ENCODE results near the gene MATN1.

Gene MATN1

DNA sequence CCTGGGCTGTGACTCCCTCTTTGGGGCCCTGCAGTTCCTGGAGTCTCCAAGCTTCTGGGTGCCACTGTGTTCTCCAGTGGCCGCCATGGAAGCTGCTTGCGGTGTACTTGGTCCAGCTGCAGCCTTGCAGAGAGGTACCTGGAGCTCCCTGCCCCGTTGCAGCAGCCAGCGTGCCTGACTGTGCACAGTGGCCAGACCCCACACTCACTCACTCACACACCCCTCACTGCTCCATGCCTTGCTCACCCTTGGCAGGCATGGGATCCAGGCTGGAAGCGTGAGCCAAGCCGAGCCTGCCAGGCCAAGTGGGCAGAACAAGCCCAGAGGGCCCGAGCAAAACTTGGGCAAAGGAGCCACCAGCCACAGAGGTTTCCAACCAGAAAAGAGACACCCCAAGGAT lies 43.0 kb downstream of the MATN1 start:
- no peaks in the 10 kb centered on the region for H3K9me2 ChIP-seq (ENCODE audit: low read depth, low read length)
- no peaks in the 10 kb centered on the region for H3K36me3 ChIP-seq (ENCODE audit: insufficient read depth, low read length)
- no peaks in the 10 kb centered on the region for H3K79me2 ChIP-seq (ENCODE audit: insufficient read depth, low read length)
- no peaks in the 10 kb centered on the region for H3K4me1 ChIP-seq (ENCODE audit: insufficient read depth, low read length, severe bottlenecking)
- no peak overlapping the region for H3K27ac ChIP-seq (ENCODE audit: low read depth, low read length, poor library complexity, severe bottlenecking)
- TF ChIP-seq, protein P1, sequence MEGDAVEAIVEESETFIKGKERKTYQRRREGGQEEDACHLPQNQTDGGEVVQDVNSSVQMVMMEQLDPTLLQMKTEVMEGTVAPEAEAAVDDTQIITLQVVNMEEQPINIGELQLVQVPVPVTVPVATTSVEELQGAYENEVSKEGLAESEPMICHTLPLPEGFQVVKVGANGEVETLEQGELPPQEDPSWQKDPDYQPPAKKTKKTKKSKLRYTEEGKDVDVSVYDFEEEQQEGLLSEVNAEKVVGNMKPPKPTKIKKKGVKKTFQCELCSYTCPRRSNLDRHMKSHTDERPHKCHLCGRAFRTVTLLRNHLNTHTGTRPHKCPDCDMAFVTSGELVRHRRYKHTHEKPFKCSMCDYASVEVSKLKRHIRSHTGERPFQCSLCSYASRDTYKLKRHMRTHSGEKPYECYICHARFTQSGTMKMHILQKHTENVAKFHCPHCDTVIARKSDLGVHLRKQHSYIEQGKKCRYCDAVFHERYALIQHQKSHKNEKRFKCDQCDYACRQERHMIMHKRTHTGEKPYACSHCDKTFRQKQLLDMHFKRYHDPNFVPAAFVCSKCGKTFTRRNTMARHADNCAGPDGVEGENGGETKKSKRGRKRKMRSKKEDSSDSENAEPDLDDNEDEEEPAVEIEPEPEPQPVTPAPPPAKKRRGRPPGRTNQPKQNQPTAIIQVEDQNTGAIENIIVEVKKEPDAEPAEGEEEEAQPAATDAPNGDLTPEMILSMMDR (IDR thresholded peaks at IDR 0.05; ENCODE audit: low read length): no peak
- TF ChIP-seq EZH2 (IDR thresholded peaks at IDR 0.05; ENCODE audit: borderline replicate concordance, low read length): no peak
- peaks cover 5% of the 10 kb centered on the region; the same call in 1 of the 2 replicates for H3K27me3 ChIP-seq (ENCODE audit: insufficient read depth, low read length)
- no peaks in the 10 kb centered on the region for H3F3A ChIP-seq (ENCODE audit: insufficient read depth, low read length)
- H3K4me3 ChIP-seq (ENCODE audit: low read depth, low read length, poor library complexity, severe bottlenecking): no peak overlapping the region
- H3K9me3 ChIP-seq (ENCODE audit: low read length): no peaks in the 10 kb centered on the region
- no peak overlapping the region for H3K9ac ChIP-seq (ENCODE audit: low read length)
- no peak overlapping the region for H3K4me2 ChIP-seq (ENCODE audit: low read length)
- no peak overlapping the region for H2AFZ ChIP-seq (ENCODE audit: low read length)
- H4K20me1 ChIP-seq (ENCODE audit: insufficient read depth, low read length): no peaks in the 10 kb centered on the region

DNA sequence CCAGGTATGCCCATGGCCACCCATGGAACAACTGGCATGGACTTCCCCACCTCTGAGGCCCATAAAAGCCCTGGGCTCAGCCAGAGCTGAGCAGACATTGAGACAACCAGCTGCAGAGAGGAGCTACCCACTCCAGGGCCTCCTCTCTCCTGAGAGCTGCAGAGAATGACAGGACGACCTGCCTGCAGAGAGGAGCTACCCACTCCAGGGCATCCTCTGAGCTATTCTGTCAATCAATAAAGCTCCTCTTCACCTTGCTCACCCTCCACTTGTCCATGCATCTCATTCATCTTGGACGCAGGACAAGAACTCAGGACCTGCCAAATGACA lies 43.4 kb downstream of the MATN1 start:
- Histone ChIP-seq H3F3A (ENCODE audit: insufficient read depth, low read length) (no peaks in the 10 kb centered on the region), H2AFZ (ENCODE audit: low read length) (no peak overlapping the region), H4K20me1 (ENCODE audit: insufficient read depth, low read length) (no peaks in the 10 kb centered on the region), H3K4me1 (ENCODE audit: insufficient read depth, low read length, severe bottlenecking) (no peaks in the 10 kb centered on the region), H3K27ac (ENCODE audit: low read depth, low read length, poor library complexity, severe bottlenecking) (no peak overlapping the region), H3K4me3 (ENCODE audit: low read depth, low read length, poor library complexity, severe bottlenecking) (no peak overlapping the region), H3K9me3 (ENCODE audit: low read length) (no peaks in the 10 kb centered on the region), H3K27me3 (ENCODE audit: insufficient read depth, low read length) (peaks cover 5% of the 10 kb centered on the region; the same call in 1 of the 2 replicates), H3K36me3 (ENCODE audit: insufficient read depth, low read length) (no peaks in the 10 kb centered on the region), H3K79me2 (ENCODE audit: insufficient read depth, low read length) (no peaks in the 10 kb centered on the region), H3K9ac (ENCODE audit: low read length) (no peak overlapping the region), H3K4me2 (ENCODE audit: low read length) (no peak overlapping the region), H3K9me2 (ENCODE audit: low read depth, low read length) (no peaks in the 10 kb centered on the region)
- TF ChIP-seq, protein P1 (IDR thresholded peaks at IDR 0.05; ENCODE audit: low read length): no peak
- TF ChIP-seq EZH2 (IDR thresholded peaks at IDR 0.05; ENCODE audit: borderline replicate concordance, low read length): no peak

DNA sequence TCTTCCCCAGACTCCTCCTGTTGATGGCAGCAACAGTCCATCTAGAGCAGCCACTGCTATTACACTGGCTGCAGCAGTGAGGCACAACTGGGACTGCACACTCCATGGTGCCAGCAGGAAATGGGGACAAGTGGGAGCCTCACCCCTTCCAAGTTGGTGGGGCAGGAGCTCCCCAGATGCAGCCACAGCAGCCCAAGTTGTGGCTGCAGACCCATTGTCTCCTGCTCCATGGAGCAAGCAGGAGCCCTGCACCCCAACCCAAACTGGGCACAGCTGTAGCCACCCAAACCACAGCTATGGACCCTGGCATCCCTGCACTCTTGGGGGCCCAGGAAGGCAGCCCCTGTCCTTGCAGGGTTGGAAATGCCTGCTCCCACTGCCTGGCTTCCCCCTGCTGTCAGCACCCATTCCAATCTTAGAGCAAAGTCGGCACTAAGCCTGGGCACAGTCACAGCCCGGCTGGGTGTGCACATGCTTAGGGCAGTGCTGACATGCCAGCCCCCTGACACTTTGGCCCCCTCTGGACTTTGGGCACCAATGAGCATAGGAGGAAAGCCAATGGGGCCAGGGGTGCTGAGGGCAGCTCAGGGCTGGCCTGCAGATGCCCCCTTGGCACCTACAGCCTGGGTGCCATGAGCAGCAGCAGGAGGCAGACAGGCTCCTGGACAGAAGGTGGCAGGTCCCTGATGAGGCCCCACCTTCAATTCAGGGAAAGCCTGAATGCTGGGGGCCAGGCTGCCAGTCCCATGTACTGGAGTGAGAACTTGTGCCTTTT lies 44.0 kb downstream of the MATN1 start:
- Histone ChIP-seq H3K79me2 (ENCODE audit: insufficient read depth, low read length) (no peaks in the 10 kb centered on the region), H3K9me3 (ENCODE audit: low read length) (no peaks in the 10 kb centered on the region), H3K9me2 (ENCODE audit: low read depth, low read length) (no peaks in the 10 kb centered on the region), H3K4me3 (ENCODE audit: low read depth, low read length, poor library complexity, severe bottlenecking) (no peak overlapping the region), H4K20me1 (ENCODE audit: insufficient read depth, low read length) (no peaks in the 10 kb centered on the region), H3F3A (ENCODE audit: insufficient read depth, low read length) (no peaks in the 10 kb centered on the region), H3K4me2 (ENCODE audit: low read length) (no peak overlapping the region), H3K4me1 (ENCODE audit: insufficient read depth, low read length, severe bottlenecking) (no peaks in the 10 kb centered on the region), H3K9ac (ENCODE audit: low read length) (no peak overlapping the region), H2AFZ (ENCODE audit: low read length) (no peak overlapping the region), H3K27ac (ENCODE audit: low read depth, low read length, poor library complexity, severe bottlenecking) (no peak overlapping the region), H3K27me3 (ENCODE audit: insufficient read depth, low read length) (peaks cover 2% of the 10 kb centered on the region; the same call in 1 of the 2 replicates), H3K36me3 (ENCODE audit: insufficient read depth, low read length) (no peaks in the 10 kb centered on the region)
- TF ChIP-seq EZH2 (IDR thresholded peaks at IDR 0.05; ENCODE audit: borderline replicate concordance, low read length): no peak
- TF ChIP-seq, protein P1 (IDR thresholded peaks at IDR 0.05; ENCODE audit: low read length): no peak
